Subcutaneous abdominal adipose tissue (tissue), 5 donors: ENCODE data around the gene AADACL4.

Experiments used
- H3K27ac ChIP-seq: one replicate; pipeline ENCODE4 v1.7.0; 2013; ENCODE audit warnings: low read depth, mild to moderate bottlenecking, inconsistent platforms, low read length, moderate library complexity
- H3K27me3 ChIP-seq, 5 donors: one replicate each; pipeline ENCODE4 v1.7.0; 2013; ENCODE audit warnings: low read length in 5 of 5, inconsistent platforms in 1 of 5; ENCODE audit not compliant: control insufficient read depth in 5 of 5, insufficient read depth in 4 of 5
- H3K36me3 ChIP-seq, 5 donors: one replicate each; pipeline ENCODE4 v1.7.0; 2013; ENCODE audit warnings: low read length in 5 of 5; ENCODE audit not compliant: control insufficient read depth in 5 of 5, insufficient read depth in 5 of 5
- H3K4me1 ChIP-seq, 5 donors: one replicate each; pipeline ENCODE4 v1.7.0; 2013; ENCODE audit warnings: low read length in 5 of 5, mild to moderate bottlenecking in 3 of 5, moderate library complexity in 1 of 5; ENCODE audit not compliant: control insufficient read depth in 5 of 5, insufficient read depth in 5 of 5
- H3K4me3 ChIP-seq, 5 donors: one replicate each; pipeline ENCODE4 v1.7.0; 2013; ENCODE audit warnings: low read length in 5 of 5, low read depth in 1 of 5
- H3K9ac ChIP-seq, 5 donors: one replicate each; pipeline ENCODE4 v1.7.0; 2013; ENCODE audit warnings: low read length in 5 of 5, mild to moderate bottlenecking in 4 of 5, moderate library complexity in 3 of 5
- H3K9me3 ChIP-seq, 5 donors: one replicate each; pipeline ENCODE4 v1.7.0; 2013; ENCODE audit warnings: low read length in 5 of 5; ENCODE audit not compliant: control insufficient read depth in 5 of 5
- donor health status: healthy.
- donor health status: healthy.
- donor health status: healthy.
- donor health status: healthy.
- donor health status: healthy.

AADACL4 gene

GRCh38 chr1:12643785-12644184 is at the start of gene AADACL4:
Gene AADACL4 (plus strand): TSS chr1:12644085. CDS start chr1:12644547, 462 bp downstream.
- Histone ChIP-seq H3K4me1 (peaks cover 0 to 7% (median 6%) of the 10 kb centered on the region in 5 donors), H3K9ac (no peak within 1 kb of the TSS), H3K27me3 (no peaks in the 10 kb centered on the region), H3K27ac (no peak within 1 kb of the TSS), H3K4me3 (no peak within 1 kb of the TSS), H3K9me3 (peaks cover 7 to 20% (median 16%) of the 10 kb centered on the region in 5 donors), H3K36me3 (peaks cover 0 to 4% (median 0%) of the 10 kb centered on the region in 5 donors)

GRCh38 chr1:12594490-12594889 is 49.4 kb upstream of the AADACL4 start:
- H3K4me1 ChIP-seq = peaks cover 33 to 92% (median 88%) of the 10 kb centered on the region in 5 donors
- H3K36me3 ChIP-seq = peaks cover 0 to 23% (median 10%) of the 10 kb centered on the region in 5 donors
- peak overlapping the region in 4 of 5 donors; percentile 12 to 46 (median 34) for H3K4me3 ChIP-seq
- H3K9me3 ChIP-seq = no peaks in the 10 kb centered on the region
- peak overlapping the region; percentile 95 for H3K27ac ChIP-seq
- H3K9ac ChIP-seq = peak overlapping the region in 3 of 5 donors; percentile 3 to 54 (median 43)
- no peaks in the 10 kb centered on the region for H3K27me3 ChIP-seq

GRCh38 chr1:12594966-12595756 is 48.7 kb upstream of the AADACL4 start:
- Histone ChIP-seq H3K36me3 (peaks cover 0 to 23% (median 10%) of the 10 kb centered on the region in 5 donors), H3K27ac (peak overlapping the region; percentile 95), H3K27me3 (no peaks in the 10 kb centered on the region), H3K9me3 (no peaks in the 10 kb centered on the region), H3K4me3 (peak overlapping the region in 4 of 5 donors; percentile 27 to 57 (median 43)), H3K4me1 (peaks cover 39 to 98% (median 95%) of the 10 kb centered on the region in 5 donors), H3K9ac (peak overlapping the region in 3 of 5 donors; percentile 3 to 64 (median 54))

GRCh38 chr1:12595757-12596006 is 48.2 kb upstream of the AADACL4 start:
- Histone ChIP-seq H3K4me1 (peaks cover 45 to 98% (median 97%) of the 10 kb centered on the region in 5 donors), H3K27me3 (no peaks in the 10 kb centered on the region), H3K36me3 (peaks cover 0 to 22% (median 10%) of the 10 kb centered on the region in 5 donors), H3K9ac (no peak overlapping the region), H3K9me3 (no peaks in the 10 kb centered on the region), H3K4me3 (peak overlapping the region in 4 of 5 donors; percentile 26 to 57 (median 42)), H3K27ac (peak overlapping the region; percentile 95)

GRCh38 chr1:12596007-12596821 is 47.7 kb upstream of the AADACL4 start:
- H3K4me1 ChIP-seq = peaks cover 43 to 98% (median 97%) of the 10 kb centered on the region in 5 donors
- H3K9me3 ChIP-seq = no peaks in the 10 kb centered on the region
- no peaks in the 10 kb centered on the region for H3K27me3 ChIP-seq
- H3K27ac ChIP-seq = peak overlapping the region; percentile 95
- H3K9ac ChIP-seq = peak overlapping the region; percentile 26 to 60 (median 43)
- H3K36me3 ChIP-seq = peaks cover 0 to 19% (median 10%) of the 10 kb centered on the region in 5 donors
- peak overlapping the region in 4 of 5 donors; percentile 32 to 57 (median 44) for H3K4me3 ChIP-seq

GRCh38 chr1:12597792-12598191 is 46.1 kb upstream of the AADACL4 start:
- H3K4me3 ChIP-seq = peak overlapping the region in 1 of 5 donors; percentile 35
- no peaks in the 10 kb centered on the region for H3K9me3 ChIP-seq
- H3K4me1 ChIP-seq = peaks cover 41 to 98% (median 97%) of the 10 kb centered on the region in 5 donors
- no peaks in the 10 kb centered on the region for H3K27me3 ChIP-seq
- H3K9ac ChIP-seq = peak overlapping the region in 2 of 5 donors; percentile 22 to 33
- peak overlapping the region; percentile 95 for H3K27ac ChIP-seq
- peaks cover 0 to 6% (median 2%) of the 10 kb centered on the region in 5 donors for H3K36me3 ChIP-seq

GRCh38 chr1:12598974-12599373 is 44.9 kb upstream of the AADACL4 start:
- no peak overlapping the region for H3K4me3 ChIP-seq
- H3K9me3 ChIP-seq = no peaks in the 10 kb centered on the region
- peak overlapping the region; percentile 95 for H3K27ac ChIP-seq
- peaks cover 42 to 98% (median 97%) of the 10 kb centered on the region in 5 donors for H3K4me1 ChIP-seq
- peaks cover 0 to 16% (median 11%) of the 10 kb centered on the region in 5 donors for H3K36me3 ChIP-seq
- peak overlapping the region in 3 of 5 donors; percentile 0 to 22 (median 17) for H3K9ac ChIP-seq
- H3K27me3 ChIP-seq = no peaks in the 10 kb centered on the region

GRCh38 chr1:12599657-12600056 is 44.2 kb upstream of the AADACL4 start:
- Histone ChIP-seq H3K9ac (peak overlapping the region in 2 of 5 donors; percentile 0 to 17), H3K36me3 (peaks cover 0 to 21% (median 12%) of the 10 kb centered on the region in 5 donors), H3K27me3 (no peaks in the 10 kb centered on the region), H3K9me3 (no peaks in the 10 kb centered on the region), H3K4me3 (no peak overlapping the region), H3K4me1 (peaks cover 45 to 98% (median 97%) of the 10 kb centered on the region in 5 donors), H3K27ac (peak overlapping the region; percentile 95)

GRCh38 chr1:12600335-12600734 is 43.5 kb upstream of the AADACL4 start:
- Histone ChIP-seq H3K9ac (peak overlapping the region in 1 of 5 donors; percentile 48), H3K4me1 (peaks cover 43 to 98% (median 98%) of the 10 kb centered on the region in 5 donors), H3K4me3 (peak overlapping the region in 2 of 5 donors; percentile 6 to 36), H3K27me3 (no peaks in the 10 kb centered on the region), H3K27ac (peak overlapping the region; percentile 95), H3K9me3 (no peaks in the 10 kb centered on the region), H3K36me3 (peaks cover 0 to 27% (median 14%) of the 10 kb centered on the region in 5 donors)
